ENCODE data around the gene TMEM150C.
"Not testable (repeated sequence)": the region's sequence is repeated elsewhere in the genome, so short reads cannot be mapped to it uniquely, and the experiment has no call there.

Gene TMEM150C

DNA sequence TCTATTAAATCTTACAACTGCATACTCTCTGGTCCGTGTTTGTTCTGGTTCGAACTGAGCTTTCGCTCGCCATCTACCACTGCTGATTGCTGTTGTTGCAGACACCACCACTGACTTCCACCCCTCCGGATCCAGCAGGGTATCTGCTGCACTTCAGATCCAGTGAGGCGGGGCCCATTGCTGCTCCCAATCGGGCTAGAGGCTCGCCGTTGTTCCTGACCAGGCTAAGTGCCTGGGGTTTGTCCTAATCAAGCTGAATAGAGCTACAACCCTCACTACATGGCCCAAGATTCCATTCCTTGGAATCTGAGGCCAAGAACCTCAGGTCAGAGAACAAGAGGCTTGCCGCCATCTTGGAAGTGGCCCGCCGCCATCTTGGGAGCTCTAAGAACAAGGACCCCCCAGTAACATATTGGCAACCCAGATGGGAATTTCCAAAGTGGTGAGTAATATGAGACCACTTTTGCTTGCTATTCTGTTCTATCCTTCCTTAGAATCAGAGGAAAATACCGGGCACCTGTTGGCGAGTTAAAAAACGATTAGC, 88.1 kb downstream of the TMEM150C start:
- H3K4me1 ChIP-seq (ENCODE audit: insufficient read depth, poor library complexity, severe bottlenecking): no peaks in the 10 kb centered on the region
- H3K4me3 ChIP-seq (ENCODE audit: severe bottlenecking): no peak overlapping the region
- ATAC-seq (ENCODE audit: low read depth): no peak
- H3K9me3 ChIP-seq (ENCODE audit: severe bottlenecking): no peaks in the 10 kb centered on the region
- no peaks in the 10 kb centered on the region for H3K27me3 ChIP-seq (ENCODE audit: insufficient read depth, poor library complexity, severe bottlenecking)
- H3K27ac ChIP-seq (ENCODE audit: poor library complexity, severe bottlenecking): no peak overlapping the region
- TF ChIP-seq, protein P1, sequence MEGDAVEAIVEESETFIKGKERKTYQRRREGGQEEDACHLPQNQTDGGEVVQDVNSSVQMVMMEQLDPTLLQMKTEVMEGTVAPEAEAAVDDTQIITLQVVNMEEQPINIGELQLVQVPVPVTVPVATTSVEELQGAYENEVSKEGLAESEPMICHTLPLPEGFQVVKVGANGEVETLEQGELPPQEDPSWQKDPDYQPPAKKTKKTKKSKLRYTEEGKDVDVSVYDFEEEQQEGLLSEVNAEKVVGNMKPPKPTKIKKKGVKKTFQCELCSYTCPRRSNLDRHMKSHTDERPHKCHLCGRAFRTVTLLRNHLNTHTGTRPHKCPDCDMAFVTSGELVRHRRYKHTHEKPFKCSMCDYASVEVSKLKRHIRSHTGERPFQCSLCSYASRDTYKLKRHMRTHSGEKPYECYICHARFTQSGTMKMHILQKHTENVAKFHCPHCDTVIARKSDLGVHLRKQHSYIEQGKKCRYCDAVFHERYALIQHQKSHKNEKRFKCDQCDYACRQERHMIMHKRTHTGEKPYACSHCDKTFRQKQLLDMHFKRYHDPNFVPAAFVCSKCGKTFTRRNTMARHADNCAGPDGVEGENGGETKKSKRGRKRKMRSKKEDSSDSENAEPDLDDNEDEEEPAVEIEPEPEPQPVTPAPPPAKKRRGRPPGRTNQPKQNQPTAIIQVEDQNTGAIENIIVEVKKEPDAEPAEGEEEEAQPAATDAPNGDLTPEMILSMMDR (IDR thresholded peaks at IDR 0.05; ENCODE audit: poor library complexity, severe bottlenecking): no peak
- H3K36me3 ChIP-seq (ENCODE audit: low read depth): no peaks in the 10 kb centered on the region
- DNase-seq (ENCODE audit: low spot score): no peak

DNA sequence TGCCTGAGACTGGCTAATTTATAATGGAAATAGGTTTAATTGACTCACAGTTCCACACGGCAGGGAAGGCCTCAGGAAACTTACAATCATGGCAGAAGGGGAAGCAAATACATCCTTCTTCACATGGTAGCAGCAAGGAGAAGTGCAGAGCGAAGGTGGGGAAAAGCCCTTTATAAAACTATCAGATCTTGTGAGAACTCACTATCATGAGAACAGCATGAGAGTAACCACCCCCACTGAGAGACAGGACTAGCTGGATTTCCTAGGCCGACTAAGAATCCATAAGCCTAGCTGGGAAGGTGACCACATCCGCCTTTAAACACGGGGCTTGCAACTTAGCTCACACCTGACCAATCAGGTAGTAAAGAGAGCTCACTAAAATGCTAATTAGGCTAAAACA, 88.7 kb downstream of the TMEM150C start:
- H3K36me3 ChIP-seq (ENCODE audit: low read depth); H3K27me3 ChIP-seq (ENCODE audit: insufficient read depth, poor library complexity, severe bottlenecking); ATAC-seq (ENCODE audit: low read depth); H3K27ac ChIP-seq (ENCODE audit: poor library complexity, severe bottlenecking); H3K4me3 ChIP-seq (ENCODE audit: severe bottlenecking); H3K4me1 ChIP-seq (ENCODE audit: insufficient read depth, poor library complexity, severe bottlenecking); H3K9me3 ChIP-seq (ENCODE audit: severe bottlenecking); DNase-seq (ENCODE audit: low spot score): not testable (repeated sequence)

DNA sequence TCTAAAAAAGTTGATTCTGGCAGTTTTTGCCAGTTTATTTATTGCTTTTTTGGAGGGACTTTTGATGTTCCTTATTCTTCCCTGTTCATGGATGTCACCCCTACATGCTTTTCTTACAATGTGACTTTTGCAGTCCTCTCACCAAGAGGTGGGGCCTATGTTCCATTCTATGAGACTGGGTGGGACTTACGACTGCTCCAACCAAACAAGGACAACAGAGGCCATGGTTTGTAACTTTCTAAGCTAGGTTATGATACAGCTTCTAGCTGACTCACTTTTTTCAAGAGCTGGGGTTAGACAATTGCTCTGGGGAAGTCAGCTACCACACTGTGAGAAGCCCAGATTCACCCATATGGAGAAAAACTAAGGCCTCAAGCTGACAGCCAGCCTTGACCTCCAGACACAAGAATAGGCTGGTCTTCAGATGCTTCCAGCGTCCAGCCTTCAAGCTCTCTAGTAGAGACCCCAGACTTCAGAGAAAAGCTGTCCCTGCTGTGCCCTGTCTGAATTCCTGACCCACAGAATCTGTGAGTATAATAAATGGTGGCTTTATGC, 91.9 kb downstream of the TMEM150C start:
- Histone ChIP-seq H3K27me3 (ENCODE audit: insufficient read depth, poor library complexity, severe bottlenecking) (no peaks in the 10 kb centered on the region), H3K4me1 (ENCODE audit: insufficient read depth, poor library complexity, severe bottlenecking) (no peaks in the 10 kb centered on the region), H3K9me3 (ENCODE audit: severe bottlenecking) (no peaks in the 10 kb centered on the region), H3K36me3 (ENCODE audit: low read depth) (no peaks in the 10 kb centered on the region), H3K27ac (ENCODE audit: poor library complexity, severe bottlenecking) (no peak overlapping the region), H3K4me3 (ENCODE audit: severe bottlenecking) (no peak overlapping the region)
- ATAC-seq (ENCODE audit: low read depth) (peak; percentile 35; the same call in 2 of the 3 replicates), DNase-seq (ENCODE audit: low spot score) (no peak)
- TF ChIP-seq, protein P1 (IDR thresholded peaks at IDR 0.05; ENCODE audit: poor library complexity, severe bottlenecking): no peak

DNA sequence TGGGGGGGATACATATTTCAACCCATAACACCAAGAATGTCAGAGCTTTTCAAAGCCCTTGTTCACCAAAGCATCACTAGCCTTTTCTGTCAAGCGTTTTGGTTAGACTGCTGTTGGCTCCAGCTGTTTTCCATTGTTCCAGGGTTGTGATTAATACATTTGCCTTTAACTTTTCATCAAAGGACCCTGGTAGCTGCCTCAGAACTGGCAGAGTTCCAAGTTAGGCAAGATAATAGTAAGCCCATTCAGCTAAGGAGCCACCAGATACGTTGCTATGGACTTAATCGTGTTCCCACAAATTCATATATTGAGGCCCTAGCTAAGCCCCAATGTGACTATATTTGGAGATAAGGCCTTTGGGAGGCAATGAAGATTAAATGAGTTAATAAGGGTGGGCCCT, 94.3 kb downstream of the TMEM150C start:
- no peak for DNase-seq (ENCODE audit: low spot score)
- no peak for ATAC-seq (ENCODE audit: low read depth)
- TF ChIP-seq, protein P1 (IDR thresholded peaks at IDR 0.05; ENCODE audit: poor library complexity, severe bottlenecking): no peak
- H3K36me3 ChIP-seq (ENCODE audit: low read depth): peaks cover 10% of the 10 kb centered on the region; the same call in 1 of the 2 replicates
- no peaks in the 10 kb centered on the region for H3K9me3 ChIP-seq (ENCODE audit: severe bottlenecking)
- H3K27me3 ChIP-seq (ENCODE audit: insufficient read depth, poor library complexity, severe bottlenecking): no peaks in the 10 kb centered on the region
- no peak overlapping the region for H3K27ac ChIP-seq (ENCODE audit: poor library complexity, severe bottlenecking)
- no peak overlapping the region for H3K4me3 ChIP-seq (ENCODE audit: severe bottlenecking)
- no peaks in the 10 kb centered on the region for H3K4me1 ChIP-seq (ENCODE audit: insufficient read depth, poor library complexity, severe bottlenecking)

DNA sequence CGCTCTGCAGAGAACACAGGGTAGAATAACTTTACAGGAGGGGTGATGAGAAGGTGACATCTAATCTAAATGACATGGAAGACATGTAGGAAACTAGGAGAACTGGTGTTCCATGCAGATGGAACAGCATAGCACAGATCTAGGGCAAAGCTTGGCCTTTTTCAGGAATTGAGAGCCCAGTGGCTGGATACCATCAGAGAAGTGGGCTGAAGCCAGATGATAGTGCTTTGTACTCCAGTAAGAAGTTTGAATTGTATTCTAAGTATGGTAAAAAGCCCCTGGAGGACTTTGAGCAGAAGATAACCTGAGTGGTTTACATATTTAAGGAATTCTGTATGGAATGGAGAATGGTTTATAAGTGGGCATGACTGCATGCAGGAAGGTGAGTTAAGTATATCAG, 98.6 kb downstream of the TMEM150C start:
- Histone ChIP-seq H3K36me3 (ENCODE audit: low read depth) (peaks cover 38% of the 10 kb centered on the region), H3K4me1 (ENCODE audit: insufficient read depth, poor library complexity, severe bottlenecking) (no peaks in the 10 kb centered on the region), H3K27me3 (ENCODE audit: insufficient read depth, poor library complexity, severe bottlenecking) (no peaks in the 10 kb centered on the region), H3K27ac (ENCODE audit: poor library complexity, severe bottlenecking) (no peak overlapping the region), H3K9me3 (ENCODE audit: severe bottlenecking) (no peaks in the 10 kb centered on the region), H3K4me3 (ENCODE audit: severe bottlenecking) (no peak overlapping the region)
- no peak for DNase-seq (ENCODE audit: low spot score)
- ATAC-seq (ENCODE audit: low read depth): no peak
- TF ChIP-seq, protein P1 (IDR thresholded peaks at IDR 0.05; ENCODE audit: poor library complexity, severe bottlenecking): no peak
